ENCODE data around the gene ESR2.

The ESR2 gene

GRCh38 chr14:64064447-64064846, 229.7 kb downstream of the ESR2 start:
- Histone ChIP-seq H3K9me3 (no peaks in the 10 kb centered on the region), H3K27me3 (no peaks in the 10 kb centered on the region), H3K27ac (no peak overlapping the region), H3K36me3 (peaks cover 71% of the 10 kb centered on the region), H3K4me3 (ENCODE audit: low read depth in 1 of 2, low read length in 1 of 2) (no peak overlapping the region), H3K4me1 (ENCODE audit: control insufficient read depth in 1 of 2, insufficient read depth in 1 of 2, low read depth in 1 of 2, low read length in 1 of 2) (no peaks in the 10 kb centered on the region)
- no peak for TF ChIP-seq CTCF (IDR thresholded peaks at IDR 0.05)

- H3K4me3 ChIP-seq (ENCODE audit: low read depth in 1 of 2, low read length in 1 of 2) = no peak overlapping the region
- H3K27me3 ChIP-seq = no peaks in the 10 kb centered on the region
- TF ChIP-seq CTCF (IDR thresholded peaks at IDR 0.05) = no peak
- no peaks in the 10 kb centered on the region for H3K4me1 ChIP-seq (ENCODE audit: control insufficient read depth in 1 of 2, insufficient read depth in 1 of 2, low read depth in 1 of 2, low read length in 1 of 2)
- no peaks in the 10 kb centered on the region for H3K9me3 ChIP-seq
- no peak overlapping the region for H3K27ac ChIP-seq
- peaks cover 69% of the 10 kb centered on the region for H3K36me3 ChIP-seq
Observed at GRCh38 chr14:64062381-64063115, 231.6 kb downstream of the ESR2 start.

- Histone ChIP-seq H3K36me3 (peaks cover 65% of the 10 kb centered on the region), H3K4me1 (ENCODE audit: control insufficient read depth in 1 of 2, insufficient read depth in 1 of 2, low read depth in 1 of 2, low read length in 1 of 2) (no peaks in the 10 kb centered on the region), H3K9me3 (no peaks in the 10 kb centered on the region), H3K4me3 (ENCODE audit: low read depth in 1 of 2, low read length in 1 of 2) (no peak overlapping the region), H3K27ac (no peak overlapping the region), H3K27me3 (no peaks in the 10 kb centered on the region)
- TF ChIP-seq CTCF (IDR thresholded peaks at IDR 0.05) = no peak
Observed at GRCh38 chr14:64061706-64062105, 232.5 kb downstream of the ESR2 start.

GRCh38 chr14:64061115-64061514, 233.1 kb downstream of the ESR2 start:
- Histone ChIP-seq H3K4me3 (ENCODE audit: low read depth in 1 of 2, low read length in 1 of 2) (no peak overlapping the region), H3K36me3 (peaks cover 65% of the 10 kb centered on the region), H3K27ac (no peak overlapping the region), H3K27me3 (no peaks in the 10 kb centered on the region), H3K9me3 (no peaks in the 10 kb centered on the region), H3K4me1 (ENCODE audit: control insufficient read depth in 1 of 2, insufficient read depth in 1 of 2, low read depth in 1 of 2, low read length in 1 of 2) (no peaks in the 10 kb centered on the region)
- no peak for TF ChIP-seq CTCF (IDR thresholded peaks at IDR 0.05)

- Histone ChIP-seq H3K4me1 (ENCODE audit: control insufficient read depth in 1 of 2, insufficient read depth in 1 of 2, low read depth in 1 of 2, low read length in 1 of 2) (no peaks in the 10 kb centered on the region), H3K27me3 (no peaks in the 10 kb centered on the region), H3K36me3 (peaks cover 65% of the 10 kb centered on the region), H3K4me3 (ENCODE audit: low read depth in 1 of 2, low read length in 1 of 2) (no peak overlapping the region), H3K27ac (no peak overlapping the region), H3K9me3 (no peaks in the 10 kb centered on the region)
- TF ChIP-seq CTCF (IDR thresholded peaks at IDR 0.05) = no peak
Observed at GRCh38 chr14:64060648-64061096, 233.5 kb downstream of the ESR2 start.

Data from neutrophil (primary cell).